OCI-LY7 (cell line): ENCODE measurements around the gene SYCP2L.

Source experiments
- EZH2phosphoT487 ChIP-seq: fragments of 200-600 bp; sonication (generic); IDR thresholded peaks from 2 replicates; pipeline ENCODE4 v1.6.1; 2018; ENCODE audit warnings: low read depth, borderline replicate concordance, mild to moderate bottlenecking, mixed run types, antibody characterized with exemption, low read length, moderate library complexity, mixed read lengths
- TF ChIP-seq, protein P1 (sequence below): fragments of 200-600 bp; sonication (generic); conservative IDR thresholded peaks from 2 replicates; pipeline ENCODE4 v1.5.1; 2014; ENCODE audit warnings: mild to moderate bottlenecking, antibody characterized with exemption, low read length, moderate library complexity, mixed read lengths

DNA sequence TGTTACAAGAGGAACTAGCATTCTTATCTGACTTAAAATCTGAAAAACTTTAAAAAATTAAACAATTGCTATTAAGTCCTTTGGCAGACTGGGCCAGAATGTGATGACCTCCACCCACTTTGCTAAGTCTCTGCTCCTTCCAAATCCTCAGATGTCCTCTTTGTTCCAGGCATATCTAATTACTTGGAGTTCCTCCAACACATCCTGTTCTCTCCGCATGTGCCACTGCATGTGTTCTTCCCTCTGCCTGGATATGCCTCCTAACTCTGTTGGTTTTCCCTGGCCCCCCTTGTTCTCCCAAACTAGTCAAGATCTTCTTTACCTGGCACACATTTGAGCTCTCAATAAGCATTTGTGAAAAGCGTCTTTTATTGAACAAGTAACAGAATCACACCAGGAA is 134.2 kb downstream of the SYCP2L start:
- TF ChIP-seq, protein P1, sequence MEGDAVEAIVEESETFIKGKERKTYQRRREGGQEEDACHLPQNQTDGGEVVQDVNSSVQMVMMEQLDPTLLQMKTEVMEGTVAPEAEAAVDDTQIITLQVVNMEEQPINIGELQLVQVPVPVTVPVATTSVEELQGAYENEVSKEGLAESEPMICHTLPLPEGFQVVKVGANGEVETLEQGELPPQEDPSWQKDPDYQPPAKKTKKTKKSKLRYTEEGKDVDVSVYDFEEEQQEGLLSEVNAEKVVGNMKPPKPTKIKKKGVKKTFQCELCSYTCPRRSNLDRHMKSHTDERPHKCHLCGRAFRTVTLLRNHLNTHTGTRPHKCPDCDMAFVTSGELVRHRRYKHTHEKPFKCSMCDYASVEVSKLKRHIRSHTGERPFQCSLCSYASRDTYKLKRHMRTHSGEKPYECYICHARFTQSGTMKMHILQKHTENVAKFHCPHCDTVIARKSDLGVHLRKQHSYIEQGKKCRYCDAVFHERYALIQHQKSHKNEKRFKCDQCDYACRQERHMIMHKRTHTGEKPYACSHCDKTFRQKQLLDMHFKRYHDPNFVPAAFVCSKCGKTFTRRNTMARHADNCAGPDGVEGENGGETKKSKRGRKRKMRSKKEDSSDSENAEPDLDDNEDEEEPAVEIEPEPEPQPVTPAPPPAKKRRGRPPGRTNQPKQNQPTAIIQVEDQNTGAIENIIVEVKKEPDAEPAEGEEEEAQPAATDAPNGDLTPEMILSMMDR = no peak
- TF ChIP-seq EZH2phosphoT487 = no peak
